ENCODE data around the gene PERM1. TPM values are rescaled to one million over a fixed set of nuclear protein-coding genes. Genes with fewer than 3 reads are reported as not detected.

PERM1 gene
- total RNA-seq, 2 donors from 2014 or later: not detected

- ATAC-seq (no peak), DNase-seq (ENCODE audit: low spot score in 2 of 2) (no peak)
- H3K27ac Mint-ChIP-seq: no peak overlapping the region
- no peaks in the 10 kb centered on the region for H3K36me3 Mint-ChIP-seq
- H3K9me3 Mint-ChIP-seq: no peaks in the 10 kb centered on the region
Observed at GRCh38 chr1:974687-975328, 7.1 kb downstream of the PERM1 start.

GRCh38 chr1:974293-974640, 7.6 kb downstream of the PERM1 start:
- ATAC-seq (no peak), DNase-seq (ENCODE audit: low spot score in 2 of 2) (no peak)
- no peaks in the 10 kb centered on the region for H3K36me3 Mint-ChIP-seq
- H3K9me3 Mint-ChIP-seq: peaks cover 0 to 5% of the 10 kb centered on the region in 2 donors
- no peak overlapping the region for H3K27ac Mint-ChIP-seq

- ATAC-seq: no peak
- no peak for DNase-seq (ENCODE audit: low spot score in 2 of 2)
- Mint-ChIP-seq H3K27ac (no peak overlapping the region), H3K36me3 (no peaks in the 10 kb centered on the region), H3K9me3 (peaks cover 0 to 7% of the 10 kb centered on the region in 2 donors)
Observed at GRCh38 chr1:973459-974292, 8.2 kb downstream of the PERM1 start.

DNA sequence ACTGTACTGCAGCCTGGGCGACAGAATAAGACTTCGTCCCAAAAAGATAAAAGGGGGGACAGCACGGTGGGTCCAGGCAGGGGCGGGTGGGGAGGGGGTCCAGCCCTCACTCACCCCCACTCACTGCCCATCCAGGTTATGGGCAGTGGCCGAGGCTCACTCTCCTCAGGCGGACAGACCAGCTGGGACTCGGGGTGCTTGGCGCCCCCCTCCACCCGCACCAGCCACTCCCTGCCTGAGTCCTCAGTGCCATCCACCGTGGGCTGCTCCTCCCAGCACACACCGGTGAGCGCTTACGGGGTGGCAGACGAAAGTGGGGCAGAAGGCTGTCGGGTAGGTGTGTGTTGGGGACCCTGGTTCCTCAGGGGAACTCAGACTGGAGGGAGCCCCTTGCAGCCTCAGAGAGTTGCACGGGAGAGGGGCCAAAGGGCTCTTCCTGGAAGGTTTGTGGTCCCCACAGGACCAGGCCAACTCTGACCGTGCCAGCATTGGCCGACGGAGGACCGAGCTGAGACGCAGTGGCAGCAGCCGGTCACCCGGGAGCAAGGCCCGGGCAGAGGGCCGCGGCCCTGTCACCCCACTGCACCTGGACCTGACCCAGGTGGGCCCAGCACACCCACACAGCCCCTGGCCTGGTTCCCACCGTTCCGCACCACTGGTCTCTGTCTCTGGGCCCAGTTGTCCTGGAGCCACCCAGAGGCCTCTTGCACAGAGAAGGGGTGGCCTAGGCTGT, 9.0 kb downstream of the PERM1 start:
- H3K9me3 Mint-ChIP-seq: peaks cover 0 to 7% of the 10 kb centered on the region in 2 donors
- ATAC-seq (no peak), DNase-seq (ENCODE audit: low spot score in 2 of 2) (no peak)
- no peak overlapping the region for H3K27ac Mint-ChIP-seq
- H3K36me3 Mint-ChIP-seq: no peaks in the 10 kb centered on the region

GRCh38 chr1:971751-972506, 10.0 kb downstream of the PERM1 start:
- Mint-ChIP-seq H3K36me3 (no peaks in the 10 kb centered on the region), H3K27ac (no peak overlapping the region), H3K9me3 (peaks cover 0 to 7% of the 10 kb centered on the region in 2 donors)
- no peak for DNase-seq (ENCODE audit: low spot score in 2 of 2)
- no peak for ATAC-seq

DNA sequence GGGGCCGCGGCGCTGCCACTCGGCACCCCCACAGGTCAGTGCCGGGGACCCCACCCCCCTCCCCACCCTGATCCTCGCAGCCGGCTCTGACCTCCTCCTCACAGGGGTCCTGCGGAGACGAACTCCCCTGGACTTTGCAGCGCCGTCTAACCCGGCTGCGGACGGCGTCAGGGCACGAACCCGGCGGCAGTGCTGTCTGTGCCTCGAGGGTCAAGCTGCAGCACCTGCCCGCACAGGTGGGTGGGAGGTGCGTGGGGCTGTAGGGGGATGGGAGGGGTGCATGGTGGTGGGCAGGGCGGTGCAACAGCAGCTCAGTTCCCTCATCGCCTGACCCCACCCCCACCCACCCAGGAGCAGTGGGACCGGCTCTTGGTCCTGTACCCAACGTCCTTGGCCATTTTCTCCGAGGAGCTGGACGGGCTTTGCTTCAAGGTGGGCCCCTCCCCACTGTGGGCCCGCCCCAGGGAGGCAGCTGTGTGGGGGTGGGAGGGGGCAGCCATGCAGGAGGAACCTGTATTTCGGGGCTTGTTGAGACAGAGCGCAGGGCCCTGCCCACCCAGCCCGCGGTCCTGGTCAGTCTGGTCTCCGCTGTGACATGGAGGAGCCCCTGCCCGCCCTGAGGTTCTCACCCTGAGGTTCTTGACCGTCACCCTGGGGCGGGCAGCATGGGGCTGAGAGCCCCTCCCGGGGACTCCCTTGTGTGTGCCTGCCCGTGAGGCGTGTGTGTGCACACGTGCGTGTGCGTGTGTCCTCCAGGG, 10.7 kb downstream of the PERM1 start:
- DNase-seq (ENCODE audit: low spot score in 2 of 2) (no peak), ATAC-seq (no peak)
- H3K27ac Mint-ChIP-seq: no peak overlapping the region

GRCh38 chr1:970242-970972, 11.5 kb downstream of the PERM1 start:
- Mint-ChIP-seq H3K9me3 (peaks cover 0 to 7% of the 10 kb centered on the region in 2 donors), H3K27ac (no peak overlapping the region), H3K36me3 (no peaks in the 10 kb centered on the region)
- ATAC-seq (no peak), DNase-seq (ENCODE audit: low spot score in 2 of 2) (no peak)

More for the DNA sequence above, 10.7 kb downstream of the PERM1 start:
- H3K36me3 Mint-ChIP-seq: no peaks in the 10 kb centered on the region
- peaks cover 0 to 7% of the 10 kb centered on the region in 2 donors for H3K9me3 Mint-ChIP-seq

DNA sequence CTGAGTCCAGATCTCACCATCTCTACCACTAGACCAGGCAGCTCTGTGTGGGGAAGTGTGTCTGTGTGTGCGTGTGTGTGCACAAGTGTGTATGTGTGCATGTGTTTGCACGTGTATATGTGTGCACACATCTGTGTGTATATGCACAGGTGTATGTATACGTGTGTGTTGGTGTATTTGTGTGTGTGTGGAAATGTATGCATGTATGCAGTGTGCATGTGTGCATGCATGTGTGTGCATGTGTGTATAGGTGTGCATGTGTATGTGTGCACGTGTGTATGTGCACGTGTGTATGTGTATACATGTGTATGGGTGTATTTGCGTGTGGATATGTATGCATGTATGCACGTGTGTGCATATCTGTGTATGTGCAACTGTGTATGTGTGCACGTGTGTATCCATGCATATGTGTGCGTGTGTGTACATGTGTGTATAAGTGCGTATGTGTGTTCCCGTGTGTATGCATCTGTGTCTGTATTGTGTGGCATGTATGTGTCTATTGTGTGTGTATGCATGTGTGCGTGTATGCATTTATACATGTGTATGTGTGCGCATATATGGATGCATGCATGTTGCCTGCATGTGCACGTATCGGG, 12.5 kb downstream of the PERM1 start:
- Mint-ChIP-seq H3K9me3 (peaks cover 0 to 7% of the 10 kb centered on the region in 2 donors), H3K36me3 (no peaks in the 10 kb centered on the region), H3K27ac (no peak overlapping the region)
- ATAC-seq (no peak), DNase-seq (ENCODE audit: low spot score in 2 of 2) (no peak)

GRCh38 chr1:967466-968343, 14.2 kb downstream of the PERM1 start:
- Mint-ChIP-seq H3K9me3 (peaks cover 0 to 7% of the 10 kb centered on the region in 2 donors), H3K36me3 (no peaks in the 10 kb centered on the region), H3K27ac (no peak overlapping the region)
- DNase-seq (ENCODE audit: low spot score in 2 of 2) (peak in 1 of 2 donors; percentile 53), ATAC-seq (no peak)

- H3K9me3 Mint-ChIP-seq: peaks cover 0 to 7% of the 10 kb centered on the region in 2 donors
- peak; percentile 91 to 94 for ATAC-seq
- H3K27ac Mint-ChIP-seq: no peak overlapping the region
- DNase-seq (ENCODE audit: low spot score in 2 of 2): peak; percentile 76 to 81
- H3K36me3 Mint-ChIP-seq: no peaks in the 10 kb centered on the region
Observed at GRCh38 chr1:966704-967300, 15.1 kb downstream of the PERM1 start.

DNA sequence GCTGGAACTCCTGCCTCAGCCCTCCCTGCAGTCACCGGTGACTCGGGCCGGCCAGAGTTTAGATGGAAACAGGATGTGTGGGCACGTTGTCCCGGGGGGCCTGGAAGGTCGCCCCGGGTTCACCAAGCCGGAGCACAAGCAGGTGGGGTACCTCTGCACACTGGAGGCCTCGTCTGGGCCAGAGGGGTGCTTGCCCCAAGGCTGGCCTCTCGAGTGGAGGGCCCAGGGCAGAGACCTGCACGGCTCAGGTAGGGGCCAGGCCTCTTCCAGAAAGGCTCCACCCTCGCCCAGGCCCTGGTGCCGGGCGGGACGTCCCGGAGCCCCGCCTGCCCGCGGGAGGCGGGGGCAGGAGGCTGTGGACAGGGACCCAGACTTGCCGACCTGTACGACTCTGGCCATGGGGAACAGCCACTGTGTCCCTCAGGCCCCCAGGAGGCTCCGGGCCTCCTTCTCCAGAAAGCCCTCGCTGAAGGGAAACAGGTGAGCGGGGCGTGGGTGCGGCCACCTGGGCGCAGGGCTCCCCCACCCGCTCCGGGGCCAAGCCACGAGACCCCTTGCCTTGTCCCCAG, 15.7 kb downstream of the PERM1 start, which contains the start of gene PLEKHN1:
TSS of gene PLEKHN1 (plus strand) at position 348 of the 569 bp plus-strand sequence. CDS start at position 398, 50 bp downstream.
- no peak for DNase-seq (ENCODE audit: low spot score in 2 of 2)
- peak; percentile 68 to 71 for ATAC-seq
- Mint-ChIP-seq H3K9me3 (peaks cover 0 to 7% of the 10 kb centered on the region in 2 donors), H3K36me3 (no peaks in the 10 kb centered on the region), H3K27ac (no peak within 1 kb of the TSS)

- no peak for DNase-seq (ENCODE audit: low spot score in 2 of 2)
- peaks cover 0 to 7% of the 10 kb centered on the region in 2 donors for H3K9me3 Mint-ChIP-seq
- no peak overlapping the region for H3K27ac Mint-ChIP-seq
- no peaks in the 10 kb centered on the region for H3K36me3 Mint-ChIP-seq
- ATAC-seq: no peak
Observed at GRCh38 chr1:965526-966134, 16.3 kb downstream of the PERM1 start.
